B cell (primary cell): ENCODE data around the gene NREP. TPM values are rescaled to one million over a fixed set of nuclear protein-coding genes. Genes with fewer than 3 reads are reported as not detected.

Source experiments
- ATAC-seq: fragments of 200-7000 bp; cut with Tn5 transposase; one replicate; pipeline ENCODE4 v1.10.0; 2021; ENCODE audit warnings: low read depth, mild to moderate bottlenecking, moderate number of reproducible peaks, moderate library complexity
- CTCF ChIA-PET: fragments of 350-600 bp; sonication (Branson Sonifier 250); formaldehyde crosslinking; loops from one replicate; lab custom pipeline; 2021; ENCODE audit warnings: antibody characterized with exemption, inconsistent platforms; lab: Charles Lee
- POLR2A ChIA-PET: fragments of 350-600 bp; sonication (Branson Sonifier 250); formaldehyde crosslinking; loops from one replicate; lab custom pipeline; 2021; ENCODE audit warnings: antibody characterized with exemption; lab: Charles Lee
- DNase-seq: peaks from one replicate; pipeline ENCODE4 v3.0.0; 2013
- H2AFZ ChIP-seq: 2 replicates; pipeline ENCODE4 v1.6.1; 2012; ENCODE audit warnings: mild to moderate bottlenecking, low read depth, low read length; ENCODE audit not compliant: insufficient read depth, poor library complexity, severe bottlenecking
- H3K27ac ChIP-seq, 2 donors: 1 replicate in 1 of 2; 2 replicates in 1 of 2; pipeline ENCODE4 v1.5.1; 2012 to 2013; ENCODE audit warnings: low read length in 2 of 2, mild to moderate bottlenecking in 2 of 2, moderate library complexity in 1 of 2
- H3K27me3 ChIP-seq, 4 experiments: fragments of 200-600 bp in 1 of 4; sonication (generic) in 1 of 4; replicated peaks in 1 of 4; 1 replicate in 2 of 4; 2 replicates in 2 of 4; pipeline versions ENCODE4 v1.6.1 to v1.7.0; 2013 to 2016; ENCODE audit warnings: low read length in 3 of 4, mild to moderate bottlenecking in 2 of 4, mixed read lengths in 1 of 4, moderate library complexity in 1 of 4; ENCODE audit not compliant: insufficient read depth in 4 of 4, control insufficient read depth in 3 of 4; ENCODE audit errors: control extremely low read depth in 1 of 4
- H3K36me3 ChIP-seq, 2 experiments: replicated peaks in 1 of 2; 1 replicate in 1 of 2; 2 replicates in 1 of 2; pipeline versions ENCODE4 v1.6.1 to v1.7.1; 2013; ENCODE audit warnings: low read length in 1 of 2; ENCODE audit not compliant: insufficient read depth in 2 of 2, control insufficient read depth in 1 of 2; ENCODE audit errors: control extremely low read depth in 1 of 2, extremely low read depth in 1 of 2
- H3K4me1 ChIP-seq, 2 donors: fragments of 200-600 bp in 1 of 2; sonication (generic) in 1 of 2; 1 replicate in 1 of 2; 2 replicates in 1 of 2; pipeline versions ENCODE4 v1.5.1 to v1.6.1; 2013 to 2017; ENCODE audit warnings: low read length in 2 of 2; ENCODE audit not compliant: control insufficient read depth in 2 of 2, insufficient read depth in 2 of 2
- H3K4me2 ChIP-seq: replicated peaks from 2 replicates; pipeline ENCODE3; 2012; ENCODE audit warnings: mild to moderate bottlenecking, low read depth, low read length; ENCODE audit not compliant: poor library complexity, severe bottlenecking
- H3K4me3 ChIP-seq, 5 experiments: fragments of 200-600 bp in 1 of 5; sonication (generic) in 1 of 5; 1 replicate in 3 of 5; 2 replicates in 2 of 5; pipeline versions ENCODE4 v1.5.1 to v1.7.0; 2011 to 2016; ENCODE audit warnings: low read length in 4 of 5, mild to moderate bottlenecking in 4 of 5, low read depth in 2 of 5, control low read depth in 1 of 5, moderate library complexity in 1 of 5; ENCODE audit not compliant: insufficient read depth in 1 of 5; ENCODE audit errors: control extremely low read depth in 1 of 5, extremely low read depth in 1 of 5
- H3K79me2 ChIP-seq: fragments of 200-600 bp; sonication (generic); one replicate; pipeline ENCODE4 v1.6.0; 2016; ENCODE audit warnings: low read length; ENCODE audit not compliant: control insufficient read depth, insufficient read depth
- H3K9ac ChIP-seq: fragments of 200-600 bp; sonication (generic); 2 replicates; pipeline ENCODE4 v1.6.1; 2017; ENCODE audit warnings: mild to moderate bottlenecking, low read length, moderate library complexity
- H3K9me3 ChIP-seq, 3 donors: one replicate each; pipeline versions ENCODE4 v1.6.1 to v1.7.1; 2013; ENCODE audit warnings: low read length in 2 of 3; ENCODE audit not compliant: control insufficient read depth in 2 of 3, insufficient read depth in 1 of 3; ENCODE audit errors: control extremely low read depth in 1 of 3
- H4K20me1 ChIP-seq: 2 replicates; pipeline ENCODE4 v1.6.0; 2012; ENCODE audit warnings: mild to moderate bottlenecking, low read length; ENCODE audit not compliant: insufficient read depth, control insufficient read depth, poor library complexity, severe bottlenecking
- H3K27ac Mint-ChIP-seq: one replicate; pipeline ENCODE4 v1.8.0; 2021; ENCODE audit warnings: mixed read lengths
- H3K27me3 Mint-ChIP-seq: one replicate; pipeline ENCODE4 v1.8.0; 2021; ENCODE audit warnings: mixed read lengths
- H3K4me1 Mint-ChIP-seq: one replicate; pipeline ENCODE4 v1.8.0; 2021; ENCODE audit warnings: mixed read lengths
- H3K4me3 Mint-ChIP-seq: one replicate; pipeline ENCODE4 v1.8.0; 2021; ENCODE audit warnings: mixed read lengths
- H3K9me3 Mint-ChIP-seq: one replicate; pipeline ENCODE4 v1.8.0; 2022; ENCODE audit warnings: mixed read lengths; ENCODE audit not compliant: insufficient read depth
- EZH2 ChIP-seq: IDR thresholded peaks from 2 replicates; pipeline ENCODE4 v1.6.1; 2012; ENCODE audit warnings: borderline replicate concordance, low read depth, mild to moderate bottlenecking, moderate library complexity, low read length; ENCODE audit not compliant: insufficient read depth, poor library complexity, severe bottlenecking
- WGBS: methylation state at CpG from one replicate; pipeline ENCODE4 v1.1.5; 2013; ENCODE audit warnings: missing lambda C conversion rate; ENCODE audit not compliant: insufficient coverage; 5-methylcytosine and 5-hydroxymethylcytosine counted together
- intact Hi-C: fragments of 100-400 bp; cut with micrococcal nuclease; formaldehyde crosslinking; loops from one replicate; pipeline ENCODE4 v1.10.0; 2022
- polyA plus RNA-seq: library from polyadenylated mRNA; depleted of rRNA; stranded (reverse); fragments of >200 nt; gene quantifications from 2 replicates; pipeline ENCODE4 v1.2.3, GENCODE V29; 2012
- total RNA-seq, 2 donors: library from RNA; stranded (reverse); fragments of 120-200 nt in 1 of 2; gene quantifications; 1 replicate in 1 of 2; 2 replicates in 1 of 2; pipeline versions ENCODE4 v1.2.3 to v1.2.4, GENCODE V29; 2013 to 2022
- TF ChIP-seq, protein P1 (sequence below): fragments of 200-600 bp; IDR thresholded peaks from one replicate; pipeline ENCODE4 v1.8.0; 2022; ENCODE audit warnings: antibody characterized with exemption, mild to moderate bottlenecking

Gene NREP
- total and polyA plus RNA-seq, 2 donors (not counting 1 experiment from before 2014, with no cell fraction given), result 6.7 to 17.0 TPM

DNA sequence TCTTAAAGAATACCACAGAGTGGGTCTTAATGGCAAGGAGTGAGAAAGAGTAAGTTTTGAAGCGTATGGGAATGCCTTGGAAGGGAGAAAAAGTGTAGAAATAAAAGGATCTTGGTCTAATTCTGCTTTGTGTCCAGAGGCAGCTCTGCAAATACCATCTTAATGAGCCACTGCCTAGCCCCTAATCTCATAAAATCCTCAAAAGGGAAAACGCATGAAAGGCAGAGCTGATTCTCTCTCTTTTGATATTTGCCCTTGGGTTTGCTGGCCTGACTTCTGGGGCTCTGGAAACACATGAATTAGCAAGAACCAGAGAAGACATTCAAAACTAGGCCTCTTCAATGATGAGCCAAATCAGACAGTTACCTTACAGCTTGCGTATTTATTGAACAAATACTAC, 28.1 kb downstream of the NREP start:
- Histone ChIP-seq H4K20me1 (no peaks in the 10 kb centered on the region), H3K4me3 (no peak overlapping the region), H3K27ac (no peak overlapping the region), H2AFZ (no peak overlapping the region), H3K9ac (no peak overlapping the region), H3K9me3 (no peaks in the 10 kb centered on the region), H3K4me1 (no peaks in the 10 kb centered on the region), H3K79me2 (no peaks in the 10 kb centered on the region), H3K4me2 (no peak overlapping the region), H3K27me3 (no peaks in the 10 kb centered on the region), H3K36me3 (no peaks in the 10 kb centered on the region)
- WGBS, result 100% methylated on average over 1 of the region's 3 CpGs
- TF ChIP-seq, protein P1, sequence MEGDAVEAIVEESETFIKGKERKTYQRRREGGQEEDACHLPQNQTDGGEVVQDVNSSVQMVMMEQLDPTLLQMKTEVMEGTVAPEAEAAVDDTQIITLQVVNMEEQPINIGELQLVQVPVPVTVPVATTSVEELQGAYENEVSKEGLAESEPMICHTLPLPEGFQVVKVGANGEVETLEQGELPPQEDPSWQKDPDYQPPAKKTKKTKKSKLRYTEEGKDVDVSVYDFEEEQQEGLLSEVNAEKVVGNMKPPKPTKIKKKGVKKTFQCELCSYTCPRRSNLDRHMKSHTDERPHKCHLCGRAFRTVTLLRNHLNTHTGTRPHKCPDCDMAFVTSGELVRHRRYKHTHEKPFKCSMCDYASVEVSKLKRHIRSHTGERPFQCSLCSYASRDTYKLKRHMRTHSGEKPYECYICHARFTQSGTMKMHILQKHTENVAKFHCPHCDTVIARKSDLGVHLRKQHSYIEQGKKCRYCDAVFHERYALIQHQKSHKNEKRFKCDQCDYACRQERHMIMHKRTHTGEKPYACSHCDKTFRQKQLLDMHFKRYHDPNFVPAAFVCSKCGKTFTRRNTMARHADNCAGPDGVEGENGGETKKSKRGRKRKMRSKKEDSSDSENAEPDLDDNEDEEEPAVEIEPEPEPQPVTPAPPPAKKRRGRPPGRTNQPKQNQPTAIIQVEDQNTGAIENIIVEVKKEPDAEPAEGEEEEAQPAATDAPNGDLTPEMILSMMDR, result no peak
- TF ChIP-seq EZH2, result no peak
- ChIA-PET POLR2A (no interaction called here), CTCF (no interaction called here)
- Mint-ChIP-seq H3K4me3 (no peak overlapping the region), H3K27me3 (no peaks in the 10 kb centered on the region), H3K4me1 (no peaks in the 10 kb centered on the region), H3K27ac (no peak overlapping the region), H3K9me3 (no peaks in the 10 kb centered on the region)
- ATAC-seq (no peak), DNase-seq (no peak)
- intact Hi-C loops, result no loop called here

DNA sequence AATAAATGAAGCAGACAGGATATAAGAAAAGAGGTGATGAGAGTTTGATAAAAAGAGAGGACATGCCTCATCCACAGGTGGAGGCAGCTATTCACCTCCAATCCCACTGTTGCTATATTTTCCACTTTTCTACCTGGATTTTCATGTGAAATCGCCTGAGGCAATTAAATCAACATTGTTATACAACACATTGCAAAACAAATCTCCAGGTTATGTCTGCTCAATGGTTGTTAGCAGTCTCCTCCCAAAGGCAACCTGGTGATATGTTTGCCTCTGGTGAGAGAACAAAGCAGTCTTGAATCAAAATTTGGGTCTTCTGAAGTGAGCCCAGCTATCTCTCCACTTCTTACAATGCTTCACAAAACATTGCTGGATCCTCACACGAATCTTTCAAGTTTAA, 30.0 kb downstream of the NREP start:
- no peak overlapping the region for H3K9ac ChIP-seq
- no peaks in the 10 kb centered on the region for H3K9me3 ChIP-seq
- WGBS, result no CpG with 5 or more reads among the region's 2 CpGs
- intact Hi-C loops, result no loop called here
- H3K36me3 ChIP-seq, result no peaks in the 10 kb centered on the region
- no peak overlapping the region for H3K4me3 Mint-ChIP-seq
- no peaks in the 10 kb centered on the region for H3K9me3 Mint-ChIP-seq
- ChIA-PET CTCF (no interaction called here), POLR2A (no interaction called here)
- H3K4me1 Mint-ChIP-seq, result no peaks in the 10 kb centered on the region
- no peaks in the 10 kb centered on the region for H3K79me2 ChIP-seq
- H3K27ac ChIP-seq, result no peak overlapping the region
- H3K27me3 ChIP-seq, result no peaks in the 10 kb centered on the region
- ATAC-seq (no peak), DNase-seq (no peak)
- H3K27me3 Mint-ChIP-seq, result no peaks in the 10 kb centered on the region
- TF ChIP-seq, protein P1, result no peak
- no peak for TF ChIP-seq EZH2
- no peaks in the 10 kb centered on the region for H3K4me1 ChIP-seq
- no peaks in the 10 kb centered on the region for H4K20me1 ChIP-seq
- H2AFZ ChIP-seq, result no peak overlapping the region
- H3K4me2 ChIP-seq, result no peak overlapping the region
- H3K27ac Mint-ChIP-seq, result no peak overlapping the region
- H3K4me3 ChIP-seq, result no peak overlapping the region
